HG02642 (cell line): ENCODE measurements around the gene GOLGA6A.
"Not testable (repeated sequence)": the region's sequence is repeated elsewhere in the genome, so short reads cannot be mapped to it uniquely, and the experiment has no call there.

Source experiments
- ATAC-seq: cut with Tn5 transposase; IDR thresholded peaks from one replicate; pipeline ENCODE4 v1.9.1; 2021; ENCODE audit warnings: mild to moderate bottlenecking; ENCODE audit not compliant: unreplicated experiment, poor library complexity

The GOLGA6A gene

GRCh38 chr15:74055804-74056203 lies 26.5 kb downstream of the GOLGA6A start:
- no peak for ATAC-seq

GRCh38 chr15:74053941-74054529 lies 28.3 kb downstream of the GOLGA6A start:
- ATAC-seq: no peak

GRCh38 chr15:74053517-74053916 lies 28.8 kb downstream of the GOLGA6A start:
- no peak for ATAC-seq

GRCh38 chr15:74052271-74053260 lies 29.8 kb downstream of the GOLGA6A start:
- ATAC-seq: not testable (repeated sequence)

GRCh38 chr15:74050556-74051234 lies 31.7 kb downstream of the GOLGA6A start:
- no peak for ATAC-seq

GRCh38 chr15:74050127-74050526 lies 32.2 kb downstream of the GOLGA6A start:
- ATAC-seq: no peak

- no peak for ATAC-seq
Measured at GRCh38 chr15:74046275-74046674, 36.1 kb downstream of the GOLGA6A start.

- ATAC-seq: no peak
Measured at GRCh38 chr15:74045636-74046274, 36.6 kb downstream of the GOLGA6A start.

- ATAC-seq: no peak
Measured at GRCh38 chr15:74045184-74045583, 37.2 kb downstream of the GOLGA6A start.

- ATAC-seq: no peak
Measured at GRCh38 chr15:74044267-74045110, 37.9 kb downstream of the GOLGA6A start.

GRCh38 chr15:74043425-74044266 lies 38.7 kb downstream of the GOLGA6A start:
- ATAC-seq: no peak

- ATAC-seq: no peak
Measured at GRCh38 chr15:74042603-74043424, 39.5 kb downstream of the GOLGA6A start.

- no peak for ATAC-seq
Measured at GRCh38 chr15:74041777-74042435, 40.4 kb downstream of the GOLGA6A start.

GRCh38 chr15:74041311-74041756 lies 41.0 kb downstream of the GOLGA6A start:
- no peak for ATAC-seq

- ATAC-seq: no peak
Measured at GRCh38 chr15:74040109-74040850, 42.1 kb downstream of the GOLGA6A start.

- no peak for ATAC-seq
Measured at GRCh38 chr15:74039656-74040010, 42.7 kb downstream of the GOLGA6A start.
